Urinary bladder (tissue), 4 donors: Measurements from ENCODE around the gene PHIP. TPM values are rescaled to one million over a fixed set of nuclear protein-coding genes. Genes with fewer than 3 reads are reported as not detected.
"Not testable (repeated sequence)": the region's sequence is repeated elsewhere in the genome, so short reads cannot be mapped to it uniquely, and the experiment has no call there.

Source experiments
- DNase-seq: peaks from one replicate; pipeline ENCODE4 v3.0.0-alpha.2; 2015; ENCODE audit errors: extremely low spot score
- H3K27ac ChIP-seq: one replicate; pipeline ENCODE4 v1.5.1; 2013; ENCODE audit warnings: low read depth, mild to moderate bottlenecking, moderate library complexity
- H3K36me3 ChIP-seq: one replicate; pipeline ENCODE4 v1.6.1; 2013; ENCODE audit warnings: mild to moderate bottlenecking, moderate library complexity; ENCODE audit not compliant: insufficient read depth
- H3K4me1 ChIP-seq: one replicate; pipeline ENCODE4 v1.6.1; 2013; ENCODE audit warnings: mild to moderate bottlenecking, moderate library complexity; ENCODE audit not compliant: insufficient read depth
- H3K4me3 ChIP-seq: one replicate; pipeline ENCODE4 v1.5.1; 2013; ENCODE audit warnings: low read depth, low read length
- WGBS: extraction: QIAGEN DNeasy Blood & Tissue Kit; methylation state at CpG from one replicate; pipeline ENCODE4 v1.1.7; 2013; 5-methylcytosine and 5-hydroxymethylcytosine counted together
- polyA plus RNA-seq: library from polyadenylated mRNA; stranded (reverse); fragments of 200-250 nt; gene quantifications from one replicate; pipeline ENCODE4 v1.2.3, GENCODE V29; 2013
- total RNA-seq: library from RNA; depleted of rRNA; stranded (reverse); fragments of >200 nt; gene quantifications from one replicate; pipeline ENCODE4 v1.2.3, GENCODE V29; 2014
- donor health status: healthy with polysubstance abuse.
- donor health status: healthy.

The PHIP gene
- total and polyA plus RNA-seq, 2 donors, result 11.1 to 89.9 TPM

- 67% methylated on average over 9 of the region's 9 CpGs for WGBS
- Histone ChIP-seq H3K4me1 (no peaks in the 10 kb centered on the region), H3K4me3 (no peak overlapping the region), H3K36me3 (no peaks in the 10 kb centered on the region), H3K27ac (no peak overlapping the region)
- DNase-seq, result no peak
These were observed 166.7 kb downstream of the PHIP start for GRCh38 chr6:78911218-78911940.

DNA sequence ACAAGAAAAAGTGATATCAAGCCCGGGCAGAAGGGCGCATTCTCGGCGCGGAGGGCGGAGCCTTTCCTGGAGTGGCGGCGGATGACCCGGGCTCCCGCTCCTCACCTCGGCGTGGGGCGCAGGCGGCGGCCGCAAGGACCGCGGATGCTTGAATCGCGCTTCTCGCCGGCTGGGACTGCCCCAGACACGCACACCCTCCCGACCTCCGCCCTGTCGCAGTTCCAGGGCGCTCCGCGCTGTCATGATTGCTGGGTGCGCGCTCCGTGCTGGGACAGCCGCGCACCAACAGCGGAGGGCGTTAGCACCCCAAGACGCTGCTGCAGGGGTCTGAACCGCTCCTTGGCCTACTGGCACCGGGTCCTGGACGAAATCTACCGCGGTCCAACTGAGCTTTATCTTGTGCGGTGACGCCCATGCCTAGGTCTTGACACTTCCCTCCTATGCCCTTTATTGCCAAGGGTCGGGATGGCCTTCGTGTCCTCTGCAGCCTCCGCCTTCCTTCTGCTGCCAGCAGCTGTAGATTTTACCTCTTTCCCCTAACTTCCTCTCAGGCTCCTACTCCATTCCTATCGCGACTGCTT is 167.4 kb downstream of the PHIP start:
- 3% methylated on average over 49 of the region's 49 CpGs for WGBS
- no peaks in the 10 kb centered on the region for H3K4me1 ChIP-seq
- H3K36me3 ChIP-seq, result no peaks in the 10 kb centered on the region
- no peak for DNase-seq
- no peak overlapping the region for H3K27ac ChIP-seq
- peak overlapping the region; percentile 36 for H3K4me3 ChIP-seq

DNA sequence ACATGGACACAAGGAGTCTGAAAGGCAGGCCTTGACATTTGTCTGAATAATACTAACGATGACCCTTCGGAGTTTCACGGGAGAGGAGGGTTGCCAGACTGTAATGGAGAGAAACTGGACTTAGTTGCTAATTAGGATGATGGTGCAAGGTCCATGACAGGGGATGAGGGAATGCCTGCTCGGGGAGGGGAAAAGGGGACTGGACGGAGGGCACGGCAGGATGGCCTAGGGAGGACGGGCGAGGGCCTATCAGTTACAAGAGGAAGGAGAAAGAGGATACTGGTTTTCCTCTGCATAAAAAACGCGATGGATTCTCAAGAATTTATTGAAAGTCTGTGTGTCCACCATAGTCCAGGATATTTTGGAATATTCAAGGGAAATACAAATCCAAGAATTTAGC is 168.0 kb downstream of the PHIP start:
- no peak for DNase-seq
- no peak overlapping the region for H3K27ac ChIP-seq
- no peak overlapping the region for H3K4me3 ChIP-seq
- H3K4me1 ChIP-seq, result no peaks in the 10 kb centered on the region
- no peaks in the 10 kb centered on the region for H3K36me3 ChIP-seq
- 85% methylated on average over 10 of the region's 10 CpGs for WGBS

DNA sequence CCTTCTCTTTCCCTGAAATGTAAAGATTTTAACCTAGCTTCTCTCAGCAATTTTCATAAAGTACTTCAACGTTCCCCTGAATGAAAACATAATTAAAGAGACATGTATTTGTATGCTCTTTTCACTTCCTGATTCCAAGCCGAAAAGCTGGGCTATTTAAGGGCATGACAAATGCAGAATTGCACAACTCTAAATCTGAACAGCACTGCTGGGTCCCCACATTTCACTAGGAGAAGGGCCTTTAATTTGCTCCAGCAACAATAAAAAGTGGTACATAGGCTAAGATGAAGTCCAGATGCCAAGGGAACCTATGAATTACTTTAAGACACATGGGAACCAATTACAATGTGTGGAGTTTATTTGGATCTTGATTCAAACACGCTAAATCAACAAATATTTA is 168.7 kb downstream of the PHIP start:
- DNase-seq, result no peak

GRCh38 chr6:78908621-78909020 is 169.4 kb downstream of the PHIP start:
- Histone ChIP-seq H3K36me3 (no peaks in the 10 kb centered on the region), H3K4me1 (no peaks in the 10 kb centered on the region), H3K27ac (no peak overlapping the region), H3K4me3 (no peak overlapping the region)
- DNase-seq, result no peak
- WGBS, result 86% methylated on average over 2 of the region's 2 CpGs

More for the DNA sequence above, 168.7 kb downstream of the PHIP start:
- 48% methylated on average over 3 of the region's 3 CpGs for WGBS
- Histone ChIP-seq H3K27ac (no peak overlapping the region), H3K4me1 (no peaks in the 10 kb centered on the region), H3K36me3 (no peaks in the 10 kb centered on the region), H3K4me3 (no peak overlapping the region)

- H3K4me1 ChIP-seq, result no peaks in the 10 kb centered on the region
- no peaks in the 10 kb centered on the region for H3K36me3 ChIP-seq
- 95% methylated on average over 2 of the region's 2 CpGs for WGBS
- no peak overlapping the region for H3K27ac ChIP-seq
- no peak for DNase-seq
- H3K4me3 ChIP-seq, result no peak overlapping the region
These were observed 181.8 kb downstream of the PHIP start for GRCh38 chr6:78896227-78896626.

DNA sequence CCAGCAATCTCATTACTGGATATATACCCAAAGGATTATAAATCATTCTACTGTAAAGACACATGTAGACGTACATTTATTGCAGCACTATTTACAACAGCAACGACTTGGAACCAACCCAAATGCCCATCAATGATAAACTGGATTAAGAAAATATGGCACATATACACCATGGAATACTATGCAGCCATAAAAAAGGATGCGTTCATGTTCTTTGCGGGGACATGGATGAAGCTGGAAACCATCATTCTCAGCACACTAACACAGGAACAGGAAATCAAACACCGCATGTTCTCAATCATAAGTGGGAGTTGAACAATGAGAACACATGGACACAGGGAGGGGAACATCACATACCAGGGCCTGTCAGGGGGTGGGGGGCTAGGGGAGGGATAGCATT is 188.2 kb downstream of the PHIP start:
- not testable (repeated sequence) for H3K4me1 ChIP-seq, DNase-seq, H3K36me3 ChIP-seq, H3K27ac ChIP-seq, H3K4me3 ChIP-seq
- 94% methylated on average over 5 of the region's 5 CpGs for WGBS

Other genes starting within 250 kb of the PHIP start
- 25.4 TPM for gene IRAK1BP1, start 210.7 kb downstream of the PHIP start, total RNA-seq
- 2.7 TPM for gene IRAK1BP1, start 210.7 kb downstream of the PHIP start, polyA plus RNA-seq
- 84.0 TPM for gene HMGN3, start 156.4 kb upstream of the PHIP start, total RNA-seq
- gene HMGN3, start 156.4 kb upstream of the PHIP start, polyA plus RNA-seq, result 93.1 TPM